ENCODE results near the gene NSD2. TPM values are rescaled to one million over a fixed set of nuclear protein-coding genes. Genes with fewer than 3 reads are reported as not detected.

Gene NSD2
- total and polyA plus RNA-seq, 9 of the 15 experiments (the other 6 are each of a cell fraction or from before 2014, with no cell fraction given) = 6.4 to 126 (median 58.8) TPM

GRCh38 chr4:1958276-1959103 is 87.3 kb downstream of the NSD2 start:
- BruUV-seq (replicated peaks) = no TSS peak
- 90% methylated on average over 15 of the region's 15 CpGs for WGBS (ENCODE audit: insufficient coverage, low coverage, missing lambda C conversion rate)
- no peaks in the 10 kb centered on the region for H4K20me1 ChIP-seq (replicated peaks; ENCODE audit: control insufficient read depth, insufficient read depth, low read length)
- peaks cover 95% of the 10 kb centered on the region for H3K36me3 ChIP-seq (ENCODE audit: control insufficient read depth, insufficient read depth, low read length)
- H3K4me3 ChIP-seq = no peak overlapping the region
- in situ Hi-C loops (cut with MboI) = no loop called here
- no peak overlapping the region for H2AFZ ChIP-seq (ENCODE audit: low read depth, low read length)
- no peak overlapping the region for H3K4me2 ChIP-seq (ENCODE audit: insufficient read depth, low read length)
- ChIA-PET CTCF (ENCODE audit: low intra/inter-chr PET ratio) (no interaction called here), POLR2A (interaction anchor here (0.7 to 1.4 kb wide), 4 partner anchors 12 to 201 kb away, joined by 3 to 11 read pairs (median 3); no protein-coding TSS in a partner anchor)
- H3K9ac ChIP-seq (ENCODE audit: insufficient read depth in 1 of 2, low read depth in 2 of 2, low read length in 2 of 2) = peak overlapping the region in 1 of 2 experiments; percentile 60; a peak in 1 of 4 replicates
- H3K4me1 ChIP-seq (replicated peaks in 1 of 2; ENCODE audit: control insufficient read depth in 2 of 2, insufficient read depth in 2 of 2, low read length in 2 of 2) = peaks cover 0 to 4% of the 10 kb centered on the region in 2 experiments; a peak in 3 of 5 replicates
- intact Hi-C loops (cut with micrococcal nuclease) = no loop called here
- no peaks in the 10 kb centered on the region for H3K9me1 ChIP-seq (ENCODE audit: control insufficient read depth, insufficient read depth, low read length)
- FAIRE-seq (no peak), ATAC-seq (no peak), DNase-seq (ENCODE audit: extremely low read depth in 1 of 4, low spot score in 3 of 4) (no peak)
- no peaks in the 10 kb centered on the region for H3K79me2 ChIP-seq (ENCODE audit: control insufficient read depth, insufficient read depth, low read length)
- no peaks in the 10 kb centered on the region for H3K27me3 ChIP-seq (ENCODE audit: control insufficient read depth in 2 of 2, insufficient read depth in 2 of 2, low read length in 2 of 2)
- no peaks in the 10 kb centered on the region for H3K9me3 ChIP-seq (replicated peaks; ENCODE audit: control insufficient read depth, insufficient read depth, low read depth, low read length)
- H3K27ac ChIP-seq (ENCODE audit: extremely low read depth, low read depth, low read length) = no peak overlapping the region; the same call in 2 of the 3 replicates
- no peak for TF ChIP-seq MCM5 (IDR thresholded peaks at IDR 0.05; ENCODE audit: low read depth)
- TF ChIP-seq ZNF282 (CRISPR knock-in tag; IDR thresholded peaks at IDR 0.05) = no peak
- TF ChIP-seq ETS1 (conservative IDR thresholded peaks at IDR 0.05; ENCODE audit: control insufficient read depth, low read depth, low read length) = no peak
- no peak for TF ChIP-seq ZMIZ1 (IDR thresholded peaks at IDR 0.05; ENCODE audit: low read depth in 2 of 2, low read length in 2 of 2)
- TF ChIP-seq ZNF696 (CRISPR knock-in tag; conservative IDR thresholded peaks at IDR 0.05) = no peak
- no peak for TF ChIP-seq SUPT5H (IDR thresholded peaks at IDR 0.05)
- TF ChIP-seq ZNF668 (CRISPR knock-in tag; IDR thresholded peaks at IDR 0.05) = no peak
- no peak for TF ChIP-seq HDGF (IDR thresholded peaks at IDR 0.05)

All from K562 (cell line).